HepG2 (cell line): ENCODE data around the gene MYO18B. TPM values are rescaled to one million over a fixed set of nuclear protein-coding genes. Genes with fewer than 3 reads are reported as not detected.

Source experiments
- ATAC-seq: fragments of 200-7000 bp; cut with Tn5 transposase; 3 replicates; pipeline ENCODE4 v1.9.1; 2020; ENCODE audit warnings: mild to moderate bottlenecking, moderate library complexity
- BruUV-seq: library from RNA; stranded (reverse); fragments of 400-500 nt; replicated peaks from 2 replicates; lab custom pipeline; 2021; lab: Mats Ljungman, UMichigan
- CTCF ChIA-PET: fragments of 300-600 bp; formaldehyde crosslinking; extraction: SDS; loops from one replicate; lab custom pipeline; 2021; ENCODE audit warnings: low total read pairs, inconsistent platforms, low intra/inter-chr PET ratio; lab: Yijun Ruan, JAX
- POLR2A ChIA-PET: fragments of 350-600 bp; sonication (Branson Sonifier 250); formaldehyde crosslinking; loops from one replicate; lab custom pipeline; 2020; ENCODE audit warnings: antibody characterized with exemption, inconsistent platforms; lab: Yijun Ruan, JAX
- DNase-seq: peaks from one replicate; pipeline ENCODE4 v3.0.0-alpha.2; 2015; ENCODE audit warnings: low spot score
- FAIRE-seq: peaks from 3 replicates; lab custom pipeline; 2011; peaks lifted over from hg19 to GRCh38; lab: Jason Lieb, UNC
- H2AFZ ChIP-seq: one replicate; pipeline ENCODE4 v1.6.1; 2011; ENCODE audit warnings: low read length, inconsistent platforms
- H3K27ac ChIP-seq: fragments of 300-600 bp; 3 replicates; pipeline ENCODE4 v1.8.0; 2011; ENCODE audit warnings: mixed run types, mild to moderate bottlenecking, mixed read lengths, low read length, inconsistent platforms; ENCODE audit not compliant: insufficient read depth; ENCODE audit errors: extremely low read length
- H3K27me3 ChIP-seq, 2 experiments: fragments of 200-600 bp in 1 of 2; 2 replicates in 1 of 2; 3 replicates in 1 of 2; pipeline versions ENCODE4 v1.6.0 to v1.8.0; 2011; ENCODE audit warnings: low read length in 2 of 2, mild to moderate bottlenecking in 2 of 2, moderate library complexity in 2 of 2, inconsistent platforms in 1 of 2; ENCODE audit not compliant: insufficient read depth in 2 of 2, control insufficient read depth in 1 of 2
- H3K36me3 ChIP-seq, 2 experiments: fragments of 200-600 bp in 1 of 2; replicated peaks in 1 of 2; 2 replicates in 1 of 2; 3 replicates in 1 of 2; pipeline versions ENCODE4 v1.5.1 to v1.8.0; 2011; ENCODE audit warnings: low read length in 2 of 2, inconsistent platforms in 1 of 2; ENCODE audit not compliant: insufficient read depth in 2 of 2, control insufficient read depth in 1 of 2
- H3K4me1 ChIP-seq: 2 replicates; pipeline ENCODE4 v1.5.1; 2012; ENCODE audit warnings: low read length, inconsistent platforms; ENCODE audit not compliant: insufficient read depth
- H3K4me2 ChIP-seq: 2 replicates; pipeline ENCODE4 v1.6.0; 2011; ENCODE audit warnings: low read depth, low read length, inconsistent platforms
- H3K4me3 ChIP-seq, 3 experiments: fragments of 200-600 bp in 1 of 3; sonication (generic), shearing (Covaris generic) in 1 of 3; replicated peaks in 1 of 3; 2 replicates each; pipeline ENCODE4 v1.5.1; 2011 to 2016; ENCODE audit warnings: low read length in 3 of 3, inconsistent platforms in 2 of 3, low read depth in 2 of 3, mild to moderate bottlenecking in 2 of 3, control low read depth in 1 of 3, mixed read lengths in 1 of 3; ENCODE audit not compliant: insufficient read depth in 1 of 3
- H3K79me2 ChIP-seq: one replicate; pipeline ENCODE4 v1.6.1; 2011; ENCODE audit warnings: low read length, inconsistent platforms; ENCODE audit not compliant: insufficient read depth
- H3K9ac ChIP-seq: 2 replicates; pipeline ENCODE4 v1.6.0; 2011; ENCODE audit warnings: mild to moderate bottlenecking, low read depth, low read length, inconsistent platforms; ENCODE audit not compliant: insufficient read depth
- H3K9me3 ChIP-seq: 2 replicates; pipeline ENCODE4 v1.5.1; 2012; ENCODE audit warnings: mild to moderate bottlenecking, low read length
- H4K20me1 ChIP-seq: 2 replicates; pipeline ENCODE4 v1.6.0; 2011; ENCODE audit warnings: inconsistent platforms, mild to moderate bottlenecking, low read length, moderate library complexity; ENCODE audit not compliant: insufficient read depth
- BHLHE40 ChIP-seq: IDR thresholded peaks from 2 replicates; pipeline ENCODE4 v1.6.1; 2011; ENCODE audit warnings: low read length, improper control_type of control experiment
- HNF4A ChIP-seq: sonication (generic); formaldehyde crosslinking; IDR thresholded peaks from 2 replicates; pipeline ENCODE4 v1.4.0; 2020; ENCODE audit warnings: missing genetic modification reagents
- WGBS: methylation state at CpG from one replicate; pipeline ENCODE4 v1.1.6; 2017; ENCODE audit warnings: low lambda C conversion rate; 5-methylcytosine and 5-hydroxymethylcytosine counted together
- in situ Hi-C: cut with HindIII; loops from 2 replicates; pipeline ENCODE4 v1.10.0; 2017; ENCODE audit warnings: low pct_unique_long_range_greater_than_20kb; ENCODE audit not compliant: extremely low pct_ligation_motif_present
- intact Hi-C: fragments of 100-400 bp; cut with micrococcal nuclease; formaldehyde crosslinking; loops from one replicate; pipeline ENCODE4 v1.10.0; 2022; ENCODE audit not compliant: unreplicated experiment
- polyA plus RNA-seq, 8 experiments: library from polyadenylated mRNA; depleted of rRNA in 3 of 8; stranded (reverse) in 7 of 8; unstranded in 1 of 8; fragments of >200 nt; fragmentation: Illumina TruSeq in 4 of 8; extraction: Trizol in 4 of 8; gene quantifications; 2 replicates each; pipeline versions ENCODE4 v1.2.1 to v1.2.3, GENCODE V29; 2011 to 2016; ENCODE audit warnings: low read depth in 4 of 8, missing spikeins in 1 of 8, mixed read lengths in 1 of 8; ENCODE audit not compliant: insufficient read depth in 1 of 8
- total RNA-seq, 5 experiments: library from RNA; depleted of rRNA; stranded (reverse); fragments of >200 nt; fragmentation: Illumina TruSeq; extraction: Trizol; gene quantifications; 2 replicates each; pipeline ENCODE4 v1.2.3, GENCODE V29; 2016; ENCODE audit warnings: low read depth in 1 of 5
- TF ChIP-seq, protein P1 (sequence below): sonication (generic); formaldehyde crosslinking; IDR thresholded peaks from 2 replicates; pipeline ENCODE4 v1.5.0; 2020; ENCODE audit warnings: mild to moderate bottlenecking, missing genetic modification reagents, moderate library complexity
- TF ChIP-seq, protein P2 (sequence below): IDR thresholded peaks from 2 replicates; pipeline ENCODE4 v1.6.1; 2018; ENCODE audit warnings: missing genetic modification reagents, mild to moderate bottlenecking, missing compliant biosample characterization

The MYO18B gene
- total and polyA plus RNA-seq, 2 of the 13 experiments (the other 11 are each of a cell fraction or from before 2014, with no cell fraction given): 0.01 TPM; not detected in 1

DNA sequence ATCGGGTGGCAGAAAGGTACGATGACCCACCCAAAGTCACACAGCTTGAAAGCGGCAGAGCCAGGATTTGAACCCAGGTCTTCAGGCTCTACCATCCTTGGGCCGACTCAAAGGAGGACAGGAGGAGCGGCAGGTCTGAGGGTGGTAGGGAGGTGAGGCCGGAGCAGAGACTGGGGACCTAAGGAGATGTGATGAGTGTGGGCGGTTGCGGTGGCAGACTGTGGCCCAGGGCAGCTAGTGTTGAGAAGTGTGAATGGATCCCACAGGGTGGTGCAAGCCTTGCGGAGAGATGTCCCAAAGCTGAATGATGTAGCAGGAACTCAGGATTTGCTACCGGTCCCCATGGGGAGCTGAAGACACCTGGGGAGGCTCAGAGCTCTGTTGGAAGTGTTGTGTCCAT, 180.2 kb downstream of the MYO18B start (continued):
- TF ChIP-seq, protein P1, sequence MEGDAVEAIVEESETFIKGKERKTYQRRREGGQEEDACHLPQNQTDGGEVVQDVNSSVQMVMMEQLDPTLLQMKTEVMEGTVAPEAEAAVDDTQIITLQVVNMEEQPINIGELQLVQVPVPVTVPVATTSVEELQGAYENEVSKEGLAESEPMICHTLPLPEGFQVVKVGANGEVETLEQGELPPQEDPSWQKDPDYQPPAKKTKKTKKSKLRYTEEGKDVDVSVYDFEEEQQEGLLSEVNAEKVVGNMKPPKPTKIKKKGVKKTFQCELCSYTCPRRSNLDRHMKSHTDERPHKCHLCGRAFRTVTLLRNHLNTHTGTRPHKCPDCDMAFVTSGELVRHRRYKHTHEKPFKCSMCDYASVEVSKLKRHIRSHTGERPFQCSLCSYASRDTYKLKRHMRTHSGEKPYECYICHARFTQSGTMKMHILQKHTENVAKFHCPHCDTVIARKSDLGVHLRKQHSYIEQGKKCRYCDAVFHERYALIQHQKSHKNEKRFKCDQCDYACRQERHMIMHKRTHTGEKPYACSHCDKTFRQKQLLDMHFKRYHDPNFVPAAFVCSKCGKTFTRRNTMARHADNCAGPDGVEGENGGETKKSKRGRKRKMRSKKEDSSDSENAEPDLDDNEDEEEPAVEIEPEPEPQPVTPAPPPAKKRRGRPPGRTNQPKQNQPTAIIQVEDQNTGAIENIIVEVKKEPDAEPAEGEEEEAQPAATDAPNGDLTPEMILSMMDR: no peak
- TF ChIP-seq, all 625 proteins: peak for 0

DNA sequence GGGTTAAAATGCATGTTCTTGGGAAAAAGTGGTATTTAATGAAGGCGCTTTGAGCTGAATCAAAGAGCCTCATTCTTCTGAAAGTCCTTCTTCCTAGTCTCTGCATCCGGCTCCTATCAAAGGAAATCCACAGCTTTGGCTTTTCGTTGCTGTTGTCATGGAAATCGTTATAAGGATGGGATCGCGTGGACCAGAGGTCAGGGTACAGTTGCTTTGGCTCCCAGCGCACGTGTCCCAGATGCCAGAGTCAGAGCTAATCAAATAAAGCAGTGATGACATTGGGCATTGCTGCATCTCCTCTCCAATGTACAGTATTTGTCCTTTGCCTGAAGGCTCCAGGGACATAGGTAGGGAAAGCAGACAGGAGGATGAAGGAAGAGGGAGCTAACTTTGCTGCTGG, 181.9 kb downstream of the MYO18B start:
- Histone ChIP-seq H3K79me2 (no peaks in the 10 kb centered on the region), H4K20me1 (no peaks in the 10 kb centered on the region), H3K27ac (no peak overlapping the region), H3K27me3 (peaks cover under 1 to 25% of the 10 kb centered on the region in 2 experiments; a peak in 2 of 5 replicates), H2AFZ (no peak overlapping the region), H3K9me3 (no peaks in the 10 kb centered on the region), H3K36me3 (no peaks in the 10 kb centered on the region), H3K4me2 (no peak overlapping the region), H3K4me1 (no peaks in the 10 kb centered on the region), H3K9ac (no peak overlapping the region), H3K4me3 (no peak overlapping the region)
- in situ Hi-C loops: no loop called here
- ATAC-seq: peak; percentile 69
- intact Hi-C loops: no loop called here
- no TSS peak for BruUV-seq
- CTCF ChIA-PET: no interaction called here
- TF ChIP-seq BHLHE40 (peak; percentile 92), HNF4A (CRISPR knock-in tag) (peak; percentile 59)
- TF ChIP-seq, protein P2, sequence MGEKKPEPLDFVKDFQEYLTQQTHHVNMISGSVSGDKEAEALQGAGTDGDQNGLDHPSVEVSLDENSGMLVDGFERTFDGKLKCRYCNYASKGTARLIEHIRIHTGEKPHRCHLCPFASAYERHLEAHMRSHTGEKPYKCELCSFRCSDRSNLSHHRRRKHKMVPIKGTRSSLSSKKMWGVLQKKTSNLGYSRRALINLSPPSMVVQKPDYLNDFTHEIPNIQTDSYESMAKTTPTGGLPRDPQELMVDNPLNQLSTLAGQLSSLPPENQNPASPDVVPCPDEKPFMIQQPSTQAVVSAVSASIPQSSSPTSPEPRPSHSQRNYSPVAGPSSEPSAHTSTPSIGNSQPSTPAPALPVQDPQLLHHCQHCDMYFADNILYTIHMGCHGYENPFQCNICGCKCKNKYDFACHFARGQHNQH (CRISPR knock-in tag): no peak
- 12% methylated on average over 7 of the region's 8 CpGs for WGBS
- FAIRE-seq: no peak
- DNase-seq: peak; percentile 13
- POLR2A ChIA-PET: no interaction called here
